Stimulated activated naive B cell treated with anti-CD40 and anti-IgM and Interleukin-4, amounts not matched to agents 10 μg/mL and 1 μg/mL and 100 μg/mL, for 72 hours (primary cell): ENCODE measurements around the gene CALM1.
A peak's percentile ranks its signal among the peaks of the same experiment; 100 is the strongest.

ENCODE experiments used
- ATAC-seq, 2 donors: fragments of 150-1000 bp; cut with Tn5 transposase; replicated peaks; 2 replicates each; pipeline ENCODE4 v1.10.0; 2021; ENCODE audit warnings: moderate library complexity in 1 of 2
- DNase-seq: peaks from one replicate; pipeline ENCODE4 v3.0.0; 2021
- H3K27ac Mint-ChIP-seq: one replicate; pipeline ENCODE4 v1.8.0; 2022; ENCODE audit warnings: mild to moderate bottlenecking, mixed read lengths
- H3K27me3 Mint-ChIP-seq, 2 donors: one replicate each; pipeline ENCODE4 v1.8.0; 2022; ENCODE audit warnings: mixed read lengths in 2 of 2
- H3K36me3 Mint-ChIP-seq, 2 donors: one replicate each; pipeline ENCODE4 v1.8.0; 2022; ENCODE audit warnings: mixed read lengths in 2 of 2, mild to moderate bottlenecking in 1 of 2
- H3K4me1 Mint-ChIP-seq, 2 donors: one replicate each; pipeline ENCODE4 v1.8.0; 2022; ENCODE audit warnings: mixed read lengths in 2 of 2, mild to moderate bottlenecking in 1 of 2
- H3K4me3 Mint-ChIP-seq, 2 donors: one replicate each; pipeline ENCODE4 v1.8.0; 2022; ENCODE audit warnings: mild to moderate bottlenecking in 2 of 2, mixed read lengths in 2 of 2, moderate library complexity in 1 of 2
- H3K9me3 Mint-ChIP-seq, 2 donors: one replicate each; pipeline ENCODE4 v1.8.0; 2022; ENCODE audit warnings: mixed read lengths in 2 of 2, mild to moderate bottlenecking in 1 of 2

The CALM1 gene

DNA sequence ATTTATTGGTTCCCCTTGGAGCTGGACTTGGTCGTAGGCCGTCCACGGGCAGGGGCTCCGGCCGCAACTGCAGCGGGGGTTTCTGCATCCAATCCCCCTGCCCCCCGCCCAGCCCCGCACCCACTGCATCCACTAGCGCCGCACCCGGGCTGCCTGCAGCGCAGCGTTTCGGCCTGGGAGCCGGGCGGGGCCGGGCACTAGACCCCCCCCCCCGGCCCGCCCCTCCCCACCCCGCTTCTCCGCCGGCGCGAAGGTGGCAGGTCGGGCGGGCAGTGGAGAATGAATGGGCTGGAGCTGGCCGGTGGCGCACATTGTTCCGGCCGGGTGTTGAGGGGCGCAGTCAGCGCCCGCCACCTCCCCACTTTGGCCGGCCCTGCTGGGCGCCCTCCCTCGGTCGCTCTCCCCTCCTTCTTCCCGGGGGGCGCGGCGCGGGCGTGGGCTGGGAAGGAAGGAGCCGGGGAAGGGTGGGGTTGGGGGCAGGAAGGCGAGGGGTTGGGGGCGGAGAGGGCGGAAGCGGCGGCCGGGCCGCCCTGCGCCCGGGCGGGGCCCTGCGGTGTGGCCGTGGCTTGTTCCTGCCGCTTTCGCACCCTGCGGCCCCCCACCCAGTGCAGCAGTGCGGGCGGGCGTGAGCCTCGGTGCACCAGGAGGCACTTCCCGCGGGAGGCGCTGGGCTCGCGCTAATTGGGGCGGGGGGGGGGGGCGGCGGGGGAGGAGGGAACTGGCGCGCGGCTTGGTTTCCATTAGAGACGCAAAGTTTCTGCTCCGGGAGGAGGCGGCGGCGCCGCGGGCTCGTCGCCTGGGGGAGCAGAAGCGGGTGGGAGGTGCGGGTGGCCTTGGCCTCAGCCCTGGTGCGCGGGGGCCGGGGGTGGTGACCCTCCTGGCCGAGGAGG, 841 bp downstream of the CALM1 start:
- Mint-ChIP-seq H3K27me3 (no peaks in the 10 kb centered on the region), H3K27ac (peak overlapping the region; percentile 97), H3K9me3 (no peaks in the 10 kb centered on the region), H3K4me1 (peaks cover 20 to 49% of the 10 kb centered on the region in 2 donors), H3K4me3 (peak overlapping the region; percentile 83 to 96), H3K36me3 (peaks cover 27% of the 10 kb centered on the region in 2 donors)
- peak; percentile 22 to 35 for ATAC-seq
- DNase-seq, result peak; percentile 34

DNA sequence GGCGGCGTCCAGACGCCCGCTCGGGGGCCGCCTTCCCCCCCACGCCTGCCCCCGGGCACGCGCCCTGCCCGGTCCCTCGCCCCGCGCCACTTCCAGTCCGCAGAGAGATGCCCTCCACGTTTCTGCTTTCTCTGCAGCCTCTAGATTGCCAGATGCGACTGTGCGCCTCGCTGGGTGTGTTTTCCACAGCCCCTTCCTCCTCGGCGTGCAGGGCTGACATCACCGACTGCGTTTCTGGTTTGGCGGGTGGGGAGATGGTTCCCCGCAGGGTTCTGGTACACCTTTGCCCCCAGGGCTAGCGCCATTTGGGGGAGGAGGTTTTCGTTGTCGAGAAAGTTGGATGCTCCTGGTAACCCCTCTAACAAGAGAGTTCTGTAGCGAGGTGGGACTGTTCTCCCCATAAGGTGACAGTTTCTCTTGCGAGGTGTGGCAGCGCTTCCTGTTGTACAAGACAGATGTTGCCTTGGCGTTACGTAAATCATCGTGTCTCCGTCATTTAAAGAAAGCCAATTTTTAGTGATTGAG, 1.5 kb downstream of the CALM1 start:
- ATAC-seq (peak; percentile 8 to 12), DNase-seq (peak; percentile 29)
- H3K4me1 Mint-ChIP-seq, result peaks cover 20 to 49% of the 10 kb centered on the region in 2 donors
- no peaks in the 10 kb centered on the region for H3K27me3 Mint-ChIP-seq
- peaks cover 30 to 32% of the 10 kb centered on the region in 2 donors for H3K36me3 Mint-ChIP-seq
- no peaks in the 10 kb centered on the region for H3K9me3 Mint-ChIP-seq
- H3K27ac Mint-ChIP-seq, result peak overlapping the region; percentile 96
- H3K4me3 Mint-ChIP-seq, result peak overlapping the region; percentile 83 to 96

DNA sequence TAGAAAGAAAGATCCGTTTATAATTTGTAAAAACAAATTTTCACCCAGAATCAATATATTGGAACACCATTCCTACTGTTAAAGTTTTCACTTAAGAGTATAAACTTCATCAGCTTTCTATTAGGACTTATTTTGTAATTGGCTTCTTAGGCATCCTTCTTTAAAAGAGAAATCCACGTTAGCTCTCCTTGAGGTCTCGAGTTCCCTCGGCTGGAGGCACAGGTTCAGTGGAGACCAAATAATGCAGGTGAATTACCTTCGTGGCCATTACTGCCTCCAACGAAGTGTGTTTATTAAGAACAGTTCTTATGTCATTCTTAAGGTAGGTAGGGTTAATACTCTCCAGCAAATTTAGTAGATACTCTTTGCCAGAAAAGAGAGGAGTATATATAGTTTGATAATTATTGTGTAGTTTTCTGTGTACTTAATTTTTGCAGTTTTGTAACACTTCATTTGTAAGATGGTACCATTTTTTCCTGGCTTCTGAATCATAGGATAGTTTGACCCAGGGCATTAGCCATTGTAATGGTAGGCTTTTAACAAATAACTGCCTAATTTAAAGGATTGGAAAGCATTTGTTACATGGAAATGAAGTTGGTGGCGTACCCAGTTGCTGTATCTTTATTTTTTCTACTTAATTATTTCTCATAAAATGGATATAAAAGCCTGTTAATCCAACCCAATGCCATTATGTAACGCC, 2.2 kb downstream of the CALM1 start:
- DNase-seq, result no peak
- H3K27me3 Mint-ChIP-seq, result no peaks in the 10 kb centered on the region
- no peak for ATAC-seq
- H3K27ac Mint-ChIP-seq, result peak overlapping the region; percentile 96
- peaks cover 20 to 50% of the 10 kb centered on the region in 2 donors for H3K4me1 Mint-ChIP-seq
- H3K4me3 Mint-ChIP-seq, result peak overlapping the region; percentile 83 to 96
- no peaks in the 10 kb centered on the region for H3K9me3 Mint-ChIP-seq
- peaks cover 34 to 38% of the 10 kb centered on the region in 2 donors for H3K36me3 Mint-ChIP-seq

DNA sequence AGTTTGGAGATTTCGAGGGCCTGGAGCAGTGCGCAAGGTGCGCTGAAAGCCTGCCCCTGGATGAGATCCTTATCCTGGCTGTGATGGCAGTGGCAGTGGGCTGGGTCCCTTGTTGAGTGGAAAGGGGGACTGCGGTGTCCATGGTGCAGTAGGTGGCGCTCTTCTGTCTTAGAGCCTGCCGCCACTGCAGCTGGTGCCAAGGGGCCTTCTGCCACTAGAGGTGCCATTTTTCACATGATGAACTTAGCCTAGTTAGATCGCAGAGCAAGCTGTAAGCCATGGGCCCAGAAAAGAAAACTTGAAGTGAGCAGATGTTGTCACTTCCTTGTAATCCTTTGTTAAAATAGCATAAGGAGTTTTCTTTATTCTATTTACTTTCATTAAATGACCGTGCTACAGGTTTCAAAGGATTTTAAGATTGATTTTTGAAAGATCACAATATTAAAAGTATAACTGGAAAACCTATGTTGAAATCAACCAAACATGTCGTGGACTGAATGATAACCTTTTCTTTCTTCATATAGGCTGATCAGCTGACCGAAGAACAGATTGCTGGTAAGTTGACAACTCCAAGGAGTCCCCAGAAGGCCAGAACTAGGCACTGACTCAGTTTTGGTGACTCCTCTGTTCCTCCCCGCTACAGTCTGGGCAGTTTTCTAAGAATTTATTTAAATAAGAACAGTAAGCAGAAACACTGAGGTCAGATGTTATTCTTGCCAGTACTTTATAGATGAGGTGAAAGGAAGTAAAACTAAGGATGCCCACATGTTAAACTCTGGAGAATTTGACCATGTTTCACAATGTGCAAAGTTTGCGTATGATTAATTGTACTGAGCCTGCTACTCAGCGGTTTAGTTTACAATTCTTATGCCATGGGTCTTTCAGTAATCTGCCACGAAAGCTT, 3.0 kb downstream of the CALM1 start:
- ATAC-seq, result peak; percentile 62 to 64
- DNase-seq, result peak; percentile 76
- no peaks in the 10 kb centered on the region for H3K9me3 Mint-ChIP-seq
- H3K4me3 Mint-ChIP-seq, result peak overlapping the region; percentile 66 to 83
- H3K27ac Mint-ChIP-seq, result peak overlapping the region; percentile 81
- no peaks in the 10 kb centered on the region for H3K27me3 Mint-ChIP-seq
- peaks cover 39 to 45% of the 10 kb centered on the region in 2 donors for H3K36me3 Mint-ChIP-seq
- H3K4me1 Mint-ChIP-seq, result peaks cover 20 to 53% of the 10 kb centered on the region in 2 donors

DNA sequence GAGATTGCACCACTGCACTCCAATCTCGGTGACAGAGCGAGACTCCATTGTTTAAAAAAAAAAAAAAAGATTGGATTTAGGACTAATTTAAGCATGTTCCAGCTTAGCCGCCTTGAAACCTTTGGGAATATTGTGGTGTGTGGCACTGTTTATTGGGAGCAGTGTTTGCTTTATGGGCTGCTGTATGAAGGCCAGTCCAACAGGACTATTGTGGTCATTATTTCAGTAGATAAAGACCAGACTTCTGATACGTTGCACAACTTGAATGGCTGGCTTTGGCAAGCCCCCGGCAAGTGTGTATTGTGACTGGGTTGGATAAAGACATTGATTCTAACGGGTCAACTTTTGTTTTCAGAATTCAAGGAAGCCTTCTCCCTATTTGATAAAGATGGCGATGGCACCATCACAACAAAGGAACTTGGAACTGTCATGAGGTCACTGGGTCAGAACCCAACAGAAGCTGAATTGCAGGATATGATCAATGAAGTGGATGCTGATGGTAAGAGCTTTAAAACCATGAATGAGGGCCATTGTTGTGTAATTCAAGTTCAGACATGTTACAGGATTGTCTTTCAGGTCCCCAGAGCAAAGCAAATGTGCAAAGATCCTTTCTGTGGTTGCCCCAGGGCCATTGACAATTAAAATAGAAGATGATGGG, 4.2 kb downstream of the CALM1 start:
- no peak overlapping the region for H3K4me3 Mint-ChIP-seq
- H3K4me1 Mint-ChIP-seq, result peaks cover 20 to 57% of the 10 kb centered on the region in 2 donors
- H3K27me3 Mint-ChIP-seq, result no peaks in the 10 kb centered on the region
- no peak for DNase-seq
- H3K27ac Mint-ChIP-seq, result peak overlapping the region; percentile 25
- H3K9me3 Mint-ChIP-seq, result no peaks in the 10 kb centered on the region
- no peak for ATAC-seq
- H3K36me3 Mint-ChIP-seq, result peaks cover 47 to 55% of the 10 kb centered on the region in 2 donors

DNA sequence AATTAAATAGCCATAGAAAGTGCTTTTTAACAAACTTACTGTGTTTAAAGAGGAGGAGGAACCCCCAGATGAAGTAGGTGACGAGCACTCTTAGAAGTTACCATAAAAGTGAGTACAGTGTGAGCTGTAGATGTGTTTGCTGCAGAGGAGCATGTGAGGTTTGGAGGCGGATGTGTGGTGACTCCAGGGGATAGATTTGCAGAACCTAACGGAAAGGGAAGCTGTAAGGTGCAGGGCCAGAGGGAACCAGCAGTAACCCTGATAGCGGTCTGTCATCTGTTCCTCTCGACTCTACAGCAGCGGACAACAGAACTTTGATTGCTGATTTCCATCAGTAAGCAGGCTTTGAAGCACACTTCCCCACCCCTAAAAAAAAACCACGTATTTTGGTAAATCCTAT, 5.2 kb downstream of the CALM1 start:
- Mint-ChIP-seq H3K9me3 (no peaks in the 10 kb centered on the region), H3K27ac (peak overlapping the region; percentile 72), H3K4me3 (peak overlapping the region in 1 of 2 donors; percentile 59), H3K4me1 (peaks cover 20 to 59% of the 10 kb centered on the region in 2 donors), H3K27me3 (no peaks in the 10 kb centered on the region), H3K36me3 (peaks cover 55 to 65% of the 10 kb centered on the region in 2 donors)
- ATAC-seq (no peak), DNase-seq (no peak)

DNA sequence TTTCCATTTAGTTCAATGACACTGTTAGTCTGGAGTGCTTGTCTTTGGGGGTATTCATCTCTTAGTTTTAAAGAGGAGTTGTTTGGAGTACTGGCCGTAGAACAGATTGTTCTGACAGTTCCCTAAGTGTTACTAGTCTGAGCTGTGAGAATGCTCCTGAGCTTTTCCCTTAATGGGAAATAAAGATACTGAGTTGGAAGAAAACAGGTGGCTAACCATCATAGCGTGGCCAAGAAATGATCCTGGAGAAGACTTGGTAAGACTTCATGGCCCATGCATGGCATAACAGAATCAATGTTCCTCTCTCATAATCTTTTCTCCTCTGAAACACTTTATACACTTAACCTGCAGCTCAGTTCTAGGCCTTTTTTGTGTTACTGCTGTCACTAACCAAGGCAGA, 6.2 kb downstream of the CALM1 start:
- no peak overlapping the region for H3K4me3 Mint-ChIP-seq
- no peaks in the 10 kb centered on the region for H3K27me3 Mint-ChIP-seq
- peak overlapping the region; percentile 42 for H3K27ac Mint-ChIP-seq
- H3K36me3 Mint-ChIP-seq, result peaks cover 55 to 69% of the 10 kb centered on the region in 2 donors
- peaks cover 20 to 59% of the 10 kb centered on the region in 2 donors for H3K4me1 Mint-ChIP-seq
- ATAC-seq (no peak), DNase-seq (no peak)
- no peaks in the 10 kb centered on the region for H3K9me3 Mint-ChIP-seq

DNA sequence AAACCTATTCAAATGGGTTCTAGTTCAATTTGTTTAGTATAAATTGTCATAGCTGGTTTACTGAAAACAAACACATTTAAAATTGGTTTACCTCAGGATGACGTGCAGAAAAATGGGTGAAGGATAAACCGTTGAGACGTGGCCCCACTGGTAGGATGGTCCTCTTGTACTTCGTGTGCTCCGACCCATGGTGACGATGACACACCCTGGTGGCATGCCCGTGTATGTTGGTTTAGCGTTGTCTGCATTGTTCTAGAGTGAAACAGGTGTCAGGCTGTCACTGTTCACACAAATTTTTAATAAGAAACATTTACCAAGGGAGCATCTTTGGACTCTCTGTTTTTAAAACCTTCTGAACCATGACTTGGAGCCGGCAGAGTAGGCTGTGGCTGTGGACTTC, 8.3 kb downstream of the CALM1 start:
- DNase-seq, result no peak
- H3K27me3 Mint-ChIP-seq, result no peaks in the 10 kb centered on the region
- no peaks in the 10 kb centered on the region for H3K9me3 Mint-ChIP-seq
- H3K4me1 Mint-ChIP-seq, result peaks cover 16 to 48% of the 10 kb centered on the region in 2 donors
- peak overlapping the region; percentile 37 for H3K27ac Mint-ChIP-seq
- no peak for ATAC-seq
- no peak overlapping the region for H3K4me3 Mint-ChIP-seq
- H3K36me3 Mint-ChIP-seq, result peaks cover 57 to 70% of the 10 kb centered on the region in 2 donors

DNA sequence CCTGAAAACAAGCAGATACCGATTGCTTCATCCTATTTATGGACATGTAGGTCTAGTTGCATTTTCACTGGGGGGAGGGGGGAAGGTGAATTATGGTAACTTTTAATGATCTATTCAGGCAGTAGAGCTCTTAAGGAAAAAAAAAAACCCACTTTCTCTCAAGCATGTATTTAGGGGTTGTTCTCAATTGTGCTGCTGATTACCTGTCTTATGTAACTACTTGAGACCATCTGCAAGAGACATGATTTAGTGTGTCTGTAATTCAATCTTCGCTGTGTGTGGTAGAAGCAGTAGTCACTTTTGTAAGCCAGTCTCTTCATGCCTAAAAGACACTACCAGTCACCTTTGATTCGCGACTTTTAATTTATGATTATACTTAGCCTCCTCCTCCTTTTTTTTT, 8.9 kb downstream of the CALM1 start:
- peaks cover 51 to 64% of the 10 kb centered on the region in 2 donors for H3K36me3 Mint-ChIP-seq
- no peaks in the 10 kb centered on the region for H3K27me3 Mint-ChIP-seq
- DNase-seq (no peak), ATAC-seq (no peak)
- no peak overlapping the region for H3K4me3 Mint-ChIP-seq
- H3K4me1 Mint-ChIP-seq, result peaks cover 9 to 41% of the 10 kb centered on the region in 2 donors
- H3K27ac Mint-ChIP-seq, result peak overlapping the region; percentile 75
- no peaks in the 10 kb centered on the region for H3K9me3 Mint-ChIP-seq

DNA sequence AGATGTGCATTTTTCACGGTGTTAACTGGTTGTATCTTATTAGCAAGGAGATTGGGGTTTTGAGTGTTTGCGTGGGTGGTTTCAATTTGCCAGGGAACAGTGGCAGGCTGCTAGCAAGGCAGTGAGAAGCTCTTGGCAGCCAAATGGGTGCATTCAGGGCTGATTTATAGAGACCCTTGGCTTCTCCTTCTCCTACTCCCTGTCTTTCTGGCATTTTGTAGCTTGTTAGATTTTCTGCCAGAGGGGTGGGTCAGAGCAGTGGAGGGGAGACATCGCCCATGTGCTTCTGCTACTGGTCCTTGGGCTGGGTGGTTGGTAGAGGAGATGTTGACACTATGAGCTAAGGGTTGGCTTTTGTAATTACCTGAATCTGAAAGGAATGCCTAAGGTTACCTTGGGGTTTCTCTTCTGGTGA, 9.6 kb downstream of the CALM1 start:
- Mint-ChIP-seq H3K9me3 (no peaks in the 10 kb centered on the region), H3K4me3 (no peak overlapping the region), H3K27me3 (no peaks in the 10 kb centered on the region), H3K27ac (peak overlapping the region; percentile 75), H3K4me1 (peaks cover 6 to 36% of the 10 kb centered on the region in 2 donors), H3K36me3 (peaks cover 45 to 59% of the 10 kb centered on the region in 2 donors)
- DNase-seq (no peak), ATAC-seq (no peak)

DNA sequence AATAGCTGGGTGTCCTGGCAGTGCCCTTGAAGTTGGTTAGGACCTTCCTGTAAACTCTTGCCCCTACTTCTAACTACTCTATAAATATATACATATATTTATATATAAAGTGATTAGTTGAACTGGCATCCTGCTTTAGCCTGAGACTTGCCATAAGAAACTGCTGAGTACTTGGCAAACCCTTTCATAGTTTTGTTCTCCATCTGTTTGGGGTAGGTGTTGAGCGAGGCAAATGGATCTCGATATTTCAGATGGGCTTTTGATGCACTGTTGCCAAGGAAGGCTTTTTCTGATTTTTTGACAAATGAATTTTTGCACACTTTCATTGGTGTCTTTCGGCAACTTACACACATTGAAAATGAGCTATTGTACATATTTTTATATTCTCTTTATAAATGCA, 10.4 kb downstream of the CALM1 start:
- H3K4me3 Mint-ChIP-seq, result no peak overlapping the region
- DNase-seq, result no peak
- no peak overlapping the region for H3K27ac Mint-ChIP-seq
- H3K27me3 Mint-ChIP-seq, result no peaks in the 10 kb centered on the region
- peaks cover 39 to 53% of the 10 kb centered on the region in 2 donors for H3K36me3 Mint-ChIP-seq
- H3K9me3 Mint-ChIP-seq, result no peaks in the 10 kb centered on the region
- no peak for ATAC-seq
- peaks cover 1 to 27% of the 10 kb centered on the region in 2 donors for H3K4me1 Mint-ChIP-seq

DNA sequence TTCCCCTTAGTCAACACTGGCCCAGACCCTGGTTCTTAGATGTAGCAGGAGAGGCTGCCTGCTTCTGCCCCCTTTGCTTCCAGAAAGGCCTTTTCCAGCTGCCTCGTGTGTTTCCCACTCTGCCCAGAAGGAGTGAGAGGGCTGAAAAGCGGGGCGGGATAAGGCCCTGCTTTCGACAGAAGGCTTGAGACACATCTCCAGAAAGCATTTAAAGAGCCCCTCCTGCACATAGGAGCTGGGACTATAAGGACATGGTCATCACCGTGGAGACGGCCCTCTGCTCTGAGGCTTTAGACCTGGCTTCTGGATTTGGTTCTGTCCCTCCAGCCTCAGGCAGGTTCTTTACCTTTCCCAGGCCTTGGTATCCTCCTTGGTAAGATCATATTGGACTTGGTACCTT, 11.9 kb downstream of the CALM1 start:
- Mint-ChIP-seq H3K27me3 (no peaks in the 10 kb centered on the region), H3K9me3 (no peaks in the 10 kb centered on the region), H3K4me3 (no peak overlapping the region), H3K27ac (no peak overlapping the region), H3K36me3 (peaks cover 29 to 40% of the 10 kb centered on the region in 2 donors), H3K4me1 (peaks cover 0 to 23% of the 10 kb centered on the region in 2 donors)
- no peak for DNase-seq
- ATAC-seq, result no peak

DNA sequence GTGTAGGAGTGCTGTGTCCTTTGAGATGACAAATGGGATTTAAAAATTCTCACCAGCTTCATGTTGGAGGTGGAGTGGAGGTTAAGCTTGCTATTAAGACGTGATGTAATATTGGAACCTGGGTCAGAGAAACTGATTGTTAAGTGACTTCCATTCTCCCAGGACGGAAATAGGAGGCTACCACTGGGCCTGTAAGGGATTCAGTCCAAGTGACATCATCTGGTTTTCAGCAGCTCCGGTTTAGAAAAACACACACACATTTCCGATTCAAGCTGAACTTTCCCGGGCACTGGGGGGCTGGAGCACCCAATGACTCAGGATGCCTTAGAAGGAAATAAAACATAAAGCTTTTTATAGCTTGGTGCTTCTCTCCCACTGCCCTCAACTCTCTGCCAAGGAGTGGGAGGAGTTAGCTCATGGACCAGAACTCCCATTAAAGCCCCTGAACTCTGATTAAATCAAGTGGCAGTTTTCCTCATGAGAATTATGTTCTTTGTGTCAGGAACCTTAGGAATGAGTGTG, 12.4 kb downstream of the CALM1 start:
- Mint-ChIP-seq H3K4me3 (no peak overlapping the region), H3K9me3 (no peaks in the 10 kb centered on the region), H3K36me3 (peaks cover 24 to 34% of the 10 kb centered on the region in 2 donors), H3K27me3 (no peaks in the 10 kb centered on the region), H3K4me1 (peaks cover 0 to 19% of the 10 kb centered on the region in 2 donors), H3K27ac (peak overlapping the region; percentile 5)
- ATAC-seq, result no peak
- DNase-seq, result no peak
